Endothelial cell of umbilical vein (primary cell): ENCODE data around the gene HNRNPK.

ENCODE experiments used
- EZH2 ChIP-seq: IDR thresholded peaks from 2 replicates; pipeline ENCODE4 v1.6.1; 2012; ENCODE audit warnings: borderline replicate concordance, low read depth, mild to moderate bottlenecking, moderate library complexity, low read length, inconsistent platforms; ENCODE audit not compliant: severe bottlenecking
- FOS ChIP-seq: IDR thresholded peaks from 2 replicates; pipeline ENCODE4 v1.6.1; 2011; ENCODE audit warnings: mild to moderate bottlenecking, low read length, moderate library complexity, borderline replicate concordance; ENCODE audit not compliant: insufficient read depth
- GATA2 ChIP-seq: IDR thresholded peaks from 2 replicates; pipeline ENCODE4 v1.7.0; 2011; ENCODE audit warnings: low read depth, mild to moderate bottlenecking, moderate library complexity, mixed read lengths, low read length; ENCODE audit not compliant: insufficient read length, insufficient read depth
- JUN ChIP-seq: IDR thresholded peaks from 2 replicates; pipeline ENCODE4 v1.6.1; 2011; ENCODE audit warnings: borderline replicate concordance, low read depth; ENCODE audit not compliant: insufficient read length, insufficient read depth
- MAX ChIP-seq: IDR thresholded peaks from 2 replicates; pipeline ENCODE4 v1.6.1; 2011; ENCODE audit not compliant: insufficient read depth, insufficient read length
- MYC ChIP-seq: IDR thresholded peaks from one replicate; pipeline ENCODE4 v1.6.1; 2011; ENCODE audit warnings: mild to moderate bottlenecking, low read depth, low read length
- POLR2A ChIP-seq: IDR thresholded peaks from 2 replicates; pipeline ENCODE4 v1.6.1; 2012; ENCODE audit warnings: low read depth, mild to moderate bottlenecking, control low read depth, low read length
- POLR2AphosphoS5 ChIP-seq: IDR thresholded peaks from 2 replicates; pipeline ENCODE4 v1.6.1; 2012; ENCODE audit warnings: low read depth, mild to moderate bottlenecking, control low read depth, low read length, moderate library complexity; ENCODE audit not compliant: insufficient read depth
- TF ChIP-seq, protein P1 (sequence below), 2 donors: IDR thresholded peaks; 1 replicate in 1 of 2; 2 replicates in 1 of 2; pipeline ENCODE4 v1.5.1; 2011; ENCODE audit warnings: low read length in 2 of 2, mild to moderate bottlenecking in 2 of 2, moderate library complexity in 2 of 2, control low read depth in 1 of 2, inconsistent platforms in 1 of 2, low read depth in 1 of 2; ENCODE audit not compliant: insufficient read depth in 1 of 2; ENCODE audit errors: extremely low read depth in 1 of 2

DNA sequence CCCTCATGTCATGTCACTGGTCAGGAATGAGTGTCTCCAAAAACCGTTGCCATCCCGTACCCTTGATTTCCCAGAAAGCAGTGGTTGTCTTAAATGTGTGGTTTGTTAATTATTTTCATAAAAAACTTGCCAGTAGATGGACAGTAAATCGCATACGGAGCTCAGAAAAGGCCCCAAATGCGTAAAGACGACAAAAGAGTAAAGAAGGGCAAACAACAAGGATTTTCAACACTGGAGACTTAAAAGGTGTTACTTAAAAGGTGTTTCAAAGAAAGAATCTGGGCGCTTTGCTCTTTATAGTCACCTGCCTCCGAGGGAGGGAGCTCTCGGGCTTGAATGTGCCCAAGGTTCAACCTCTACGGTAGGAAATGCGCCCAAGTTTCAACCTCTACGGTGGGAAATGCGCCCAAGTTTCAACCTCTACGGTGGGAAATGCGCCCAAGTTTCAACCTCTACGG is 59.5 kb downstream of the HNRNPK start:
- TF ChIP-seq POLR2A (no peak), GATA2 (no peak), JUN (no peak), EZH2 (no peak), MYC (no peak), MAX (no peak), POLR2AphosphoS5 (no peak), FOS (no peak)
- TF ChIP-seq, protein P1, sequence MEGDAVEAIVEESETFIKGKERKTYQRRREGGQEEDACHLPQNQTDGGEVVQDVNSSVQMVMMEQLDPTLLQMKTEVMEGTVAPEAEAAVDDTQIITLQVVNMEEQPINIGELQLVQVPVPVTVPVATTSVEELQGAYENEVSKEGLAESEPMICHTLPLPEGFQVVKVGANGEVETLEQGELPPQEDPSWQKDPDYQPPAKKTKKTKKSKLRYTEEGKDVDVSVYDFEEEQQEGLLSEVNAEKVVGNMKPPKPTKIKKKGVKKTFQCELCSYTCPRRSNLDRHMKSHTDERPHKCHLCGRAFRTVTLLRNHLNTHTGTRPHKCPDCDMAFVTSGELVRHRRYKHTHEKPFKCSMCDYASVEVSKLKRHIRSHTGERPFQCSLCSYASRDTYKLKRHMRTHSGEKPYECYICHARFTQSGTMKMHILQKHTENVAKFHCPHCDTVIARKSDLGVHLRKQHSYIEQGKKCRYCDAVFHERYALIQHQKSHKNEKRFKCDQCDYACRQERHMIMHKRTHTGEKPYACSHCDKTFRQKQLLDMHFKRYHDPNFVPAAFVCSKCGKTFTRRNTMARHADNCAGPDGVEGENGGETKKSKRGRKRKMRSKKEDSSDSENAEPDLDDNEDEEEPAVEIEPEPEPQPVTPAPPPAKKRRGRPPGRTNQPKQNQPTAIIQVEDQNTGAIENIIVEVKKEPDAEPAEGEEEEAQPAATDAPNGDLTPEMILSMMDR (IDR thresholded peaks at IDR 0.05; ENCODE audit: extremely low read depth in 1 of 2, insufficient read depth in 1 of 2, low read depth in 1 of 2, low read length in 2 of 2): peak; percentile 20 to 37
